HepG2 (cell line): ENCODE data around the gene MAFB. TPM values are rescaled to one million over a fixed set of nuclear protein-coding genes. Genes with fewer than 3 reads are reported as not detected.

Source experiments
- ATF2 ChIP-seq: sonication (generic); formaldehyde crosslinking; IDR thresholded peaks from 2 replicates; pipeline ENCODE4 v1.4.0; 2020; ENCODE audit warnings: missing genetic modification reagents
- FOXP4 ChIP-seq: sonication (generic); formaldehyde crosslinking; IDR thresholded peaks from 2 replicates; pipeline ENCODE4 v1.4.0; 2020; ENCODE audit warnings: missing genetic modification reagents
- GPN1 ChIP-seq: sonication (generic); formaldehyde crosslinking; IDR thresholded peaks from 2 replicates; pipeline ENCODE4 v1.5.1; 2020; ENCODE audit warnings: missing genetic modification reagents, borderline replicate concordance
- HDAC1 ChIP-seq: sonication (generic); formaldehyde crosslinking; IDR thresholded peaks from 2 replicates; pipeline ENCODE4 v1.5.1; 2020; ENCODE audit warnings: mild to moderate bottlenecking, missing genetic modification reagents
- KDM1A ChIP-seq: IDR thresholded peaks from 2 replicates; pipeline ENCODE4 v1.6.1; 2016; ENCODE audit warnings: missing compliant biosample characterization
- KMT2B ChIP-seq: IDR thresholded peaks from 2 replicates; pipeline ENCODE4 v1.6.1; 2016; ENCODE audit warnings: missing genetic modification reagents, missing compliant biosample characterization
- MBD4 ChIP-seq: IDR thresholded peaks from 2 replicates; pipeline ENCODE4 v1.6.1; 2012; ENCODE audit warnings: low read length, inconsistent platforms, borderline replicate concordance
- MIER2 ChIP-seq: IDR thresholded peaks from 2 replicates; pipeline ENCODE4 v1.6.1; 2016; ENCODE audit warnings: missing biosample characterization, missing genetic modification reagents
- REL ChIP-seq: sonication (generic); formaldehyde crosslinking; conservative IDR thresholded peaks from 2 replicates; pipeline ENCODE4 v1.8.0; 2022; ENCODE audit warnings: mild to moderate bottlenecking, missing genetic modification reagents, moderate library complexity
- SSRP1 ChIP-seq: IDR thresholded peaks from 2 replicates; pipeline ENCODE4 v1.6.1; 2016; ENCODE audit warnings: control low read depth
- SUZ12 ChIP-seq: fragments of 150-350 bp; IDR thresholded peaks from 2 replicates; pipeline ENCODE4 v1.6.1; 2014; ENCODE audit warnings: low read depth, low read length
- WIZ ChIP-seq: sonication (generic); formaldehyde crosslinking; IDR thresholded peaks from 2 replicates; pipeline ENCODE4 v1.5.1; 2020; ENCODE audit warnings: mild to moderate bottlenecking, missing genetic modification reagents
- ZFP82 ChIP-seq: sonication (generic); formaldehyde crosslinking; IDR thresholded peaks from 2 replicates; pipeline ENCODE4 v1.5.1; 2020; ENCODE audit warnings: mild to moderate bottlenecking, missing genetic modification reagents, borderline replicate concordance
- ZKSCAN8 ChIP-seq: IDR thresholded peaks from 2 replicates; pipeline ENCODE4 v1.6.1; 2016; ENCODE audit warnings: borderline replicate concordance, missing genetic modification reagents, missing compliant biosample characterization
- ZNF180 ChIP-seq: sonication (generic); formaldehyde crosslinking; IDR thresholded peaks from 2 replicates; pipeline ENCODE4 v1.4.0; 2020; ENCODE audit warnings: low read depth, missing genetic modification reagents, borderline replicate concordance
- ZNF530 ChIP-seq: sonication (generic); formaldehyde crosslinking; IDR thresholded peaks from 2 replicates; pipeline ENCODE4 v1.5.0; 2020; ENCODE audit warnings: low read depth, mild to moderate bottlenecking, missing genetic modification reagents
- ZNF557 ChIP-seq: sonication (generic); formaldehyde crosslinking; IDR thresholded peaks from 2 replicates; pipeline ENCODE4 v1.4.0; 2020; ENCODE audit warnings: missing genetic modification reagents
- ZNF558 ChIP-seq: sonication (generic); formaldehyde crosslinking; IDR thresholded peaks from 2 replicates; pipeline ENCODE4 v1.9.0; 2022; ENCODE audit warnings: mild to moderate bottlenecking, missing genetic modification reagents, borderline replicate concordance
- polyA plus RNA-seq, 8 experiments: library from polyadenylated mRNA; depleted of rRNA in 3 of 8; stranded (reverse) in 7 of 8; unstranded in 1 of 8; fragments of >200 nt; fragmentation: Illumina TruSeq in 4 of 8; extraction: Trizol in 4 of 8; gene quantifications; 2 replicates each; pipeline versions ENCODE4 v1.2.1 to v1.2.3, GENCODE V29; 2011 to 2016; ENCODE audit warnings: low read depth in 4 of 8, missing spikeins in 1 of 8, mixed read lengths in 1 of 8; ENCODE audit not compliant: insufficient read depth in 1 of 8
- total RNA-seq, 5 experiments: library from RNA; depleted of rRNA; stranded (reverse); fragments of >200 nt; fragmentation: Illumina TruSeq; extraction: Trizol; gene quantifications; 2 replicates each; pipeline ENCODE4 v1.2.3, GENCODE V29; 2016; ENCODE audit warnings: low read depth in 1 of 5
- TF ChIP-seq, protein P1 (sequence below): IDR thresholded peaks from 2 replicates; pipeline ENCODE4 v1.6.1; 2016; ENCODE audit warnings: missing compliant biosample characterization, missing genetic modification reagents, borderline replicate concordance
- TF ChIP-seq, protein P2 (sequence below): sonication (generic); formaldehyde crosslinking; IDR thresholded peaks from 2 replicates; pipeline ENCODE4 v1.4.0; 2020; ENCODE audit warnings: low read depth, mild to moderate bottlenecking, missing genetic modification reagents
- TF ChIP-seq, protein P3 (sequence below): sonication (generic); formaldehyde crosslinking; IDR thresholded peaks from 2 replicates; pipeline ENCODE4 v1.4.0; 2020; ENCODE audit warnings: missing genetic modification reagents

The MAFB gene
- total and polyA plus RNA-seq, 2 of the 13 experiments (the other 11 are each of a cell fraction or from before 2014, with no cell fraction given) = 0.08 to 0.11 TPM

GRCh38 chr20:40668449-40669228 is 20.4 kb downstream of the MAFB start (continued):
- TF ChIP-seq SUZ12 (no peak), ZNF180 (no peak), ZFP82 (no peak), ZNF557 (no peak), ZNF558 (CRISPR knock-in tag) (no peak), WIZ (CRISPR knock-in tag) (peak; percentile 80; the same call in 1 of the 2 replicates), MIER2 (no peak), ZNF530 (CRISPR knock-in tag) (no peak), KMT2B (CRISPR knock-in tag) (no peak), KDM1A (no peak; the same call in 1 of the 2 replicates), SSRP1 (CRISPR knock-in tag) (no peak), GPN1 (CRISPR knock-in tag) (no peak), ZKSCAN8 (CRISPR knock-in tag) (no peak; the same call in 1 of the 2 replicates), REL (no peak), HDAC1 (peak; percentile 85), FOXP4 (CRISPR knock-in tag) (no peak; the same call in none of the 2 replicates), MBD4 (no peak), ATF2 (CRISPR knock-in tag) (peak; percentile 90)
- TF ChIP-seq, protein P1, sequence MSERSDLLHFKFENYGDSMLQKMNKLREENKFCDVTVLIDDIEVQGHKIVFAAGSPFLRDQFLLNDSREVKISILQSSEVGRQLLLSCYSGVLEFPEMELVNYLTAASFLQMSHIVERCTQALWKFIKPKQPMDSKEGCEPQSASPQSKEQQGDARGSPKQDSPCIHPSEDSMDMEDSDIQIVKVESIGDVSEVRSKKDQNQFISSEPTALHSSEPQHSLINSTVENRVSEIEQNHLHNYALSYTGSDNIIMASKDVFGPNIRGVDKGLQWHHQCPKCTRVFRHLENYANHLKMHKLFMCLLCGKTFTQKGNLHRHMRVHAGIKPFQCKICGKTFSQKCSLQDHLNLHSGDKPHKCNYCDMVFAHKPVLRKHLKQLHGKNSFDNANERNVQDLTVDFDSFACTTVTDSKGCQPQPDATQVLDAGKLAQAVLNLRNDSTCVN = peak; percentile 49; the same call in 1 of the 2 replicates
- TF ChIP-seq, protein P2, sequence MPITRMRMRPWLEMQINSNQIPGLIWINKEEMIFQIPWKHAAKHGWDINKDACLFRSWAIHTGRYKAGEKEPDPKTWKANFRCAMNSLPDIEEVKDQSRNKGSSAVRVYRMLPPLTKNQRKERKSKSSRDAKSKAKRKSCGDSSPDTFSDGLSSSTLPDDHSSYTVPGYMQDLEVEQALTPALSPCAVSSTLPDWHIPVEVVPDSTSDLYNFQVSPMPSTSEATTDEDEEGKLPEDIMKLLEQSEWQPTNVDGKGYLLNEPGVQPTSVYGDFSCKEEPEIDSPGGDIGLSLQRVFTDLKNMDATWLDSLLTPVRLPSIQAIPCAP (CRISPR knock-in tag) = no peak
- TF ChIP-seq, protein P3, sequence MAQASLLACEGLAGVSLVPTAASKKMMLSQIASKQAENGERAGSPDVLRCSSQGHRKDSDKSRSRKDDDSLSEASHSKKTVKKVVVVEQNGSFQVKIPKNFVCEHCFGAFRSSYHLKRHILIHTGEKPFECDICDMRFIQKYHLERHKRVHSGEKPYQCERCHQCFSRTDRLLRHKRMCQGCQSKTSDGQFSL = no peak
